ENCODE data around the gene PFDN1. TPM values are rescaled to one million over a fixed set of nuclear protein-coding genes. Genes with fewer than 3 reads are reported as not detected.

The PFDN1 gene
- total RNA-seq, 1 experiment from 2014 or later = 54.4 TPM

DNA sequence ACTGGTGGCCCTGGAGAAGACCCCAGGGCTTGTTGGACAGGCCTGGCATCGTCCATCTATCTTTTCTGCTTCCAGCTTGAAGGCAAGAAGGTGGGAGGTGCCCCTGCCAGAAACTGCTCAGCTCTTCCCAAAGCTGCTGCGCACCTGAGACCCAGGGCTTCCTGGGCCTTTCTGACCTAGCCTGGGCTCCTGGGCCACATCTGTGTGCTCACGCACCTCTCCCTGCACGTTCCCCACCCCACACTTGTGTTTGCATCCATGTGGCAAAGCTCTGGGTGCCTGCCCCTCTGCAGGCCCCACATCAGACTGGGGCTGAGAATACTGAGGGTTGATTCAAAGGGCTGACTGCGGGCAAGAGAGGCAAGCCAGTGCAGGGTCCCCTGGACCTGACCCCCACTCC is 63.4 kb downstream of the PFDN1 start:
- peak; percentile 10 for ATAC-seq
- TF ChIP-seq TCF7L2 (IDR thresholded peaks at IDR 0.05; ENCODE audit: low read depth, low read length) (no peak), POLR2AphosphoS5 (IDR thresholded peaks at IDR 0.05; ENCODE audit: low read depth, low read length) (no peak), SIN3A (IDR thresholded peaks at IDR 0.05; ENCODE audit: borderline replicate concordance, insufficient read depth, low read depth, low read length) (no peak)
- TF ChIP-seq, protein P1, sequence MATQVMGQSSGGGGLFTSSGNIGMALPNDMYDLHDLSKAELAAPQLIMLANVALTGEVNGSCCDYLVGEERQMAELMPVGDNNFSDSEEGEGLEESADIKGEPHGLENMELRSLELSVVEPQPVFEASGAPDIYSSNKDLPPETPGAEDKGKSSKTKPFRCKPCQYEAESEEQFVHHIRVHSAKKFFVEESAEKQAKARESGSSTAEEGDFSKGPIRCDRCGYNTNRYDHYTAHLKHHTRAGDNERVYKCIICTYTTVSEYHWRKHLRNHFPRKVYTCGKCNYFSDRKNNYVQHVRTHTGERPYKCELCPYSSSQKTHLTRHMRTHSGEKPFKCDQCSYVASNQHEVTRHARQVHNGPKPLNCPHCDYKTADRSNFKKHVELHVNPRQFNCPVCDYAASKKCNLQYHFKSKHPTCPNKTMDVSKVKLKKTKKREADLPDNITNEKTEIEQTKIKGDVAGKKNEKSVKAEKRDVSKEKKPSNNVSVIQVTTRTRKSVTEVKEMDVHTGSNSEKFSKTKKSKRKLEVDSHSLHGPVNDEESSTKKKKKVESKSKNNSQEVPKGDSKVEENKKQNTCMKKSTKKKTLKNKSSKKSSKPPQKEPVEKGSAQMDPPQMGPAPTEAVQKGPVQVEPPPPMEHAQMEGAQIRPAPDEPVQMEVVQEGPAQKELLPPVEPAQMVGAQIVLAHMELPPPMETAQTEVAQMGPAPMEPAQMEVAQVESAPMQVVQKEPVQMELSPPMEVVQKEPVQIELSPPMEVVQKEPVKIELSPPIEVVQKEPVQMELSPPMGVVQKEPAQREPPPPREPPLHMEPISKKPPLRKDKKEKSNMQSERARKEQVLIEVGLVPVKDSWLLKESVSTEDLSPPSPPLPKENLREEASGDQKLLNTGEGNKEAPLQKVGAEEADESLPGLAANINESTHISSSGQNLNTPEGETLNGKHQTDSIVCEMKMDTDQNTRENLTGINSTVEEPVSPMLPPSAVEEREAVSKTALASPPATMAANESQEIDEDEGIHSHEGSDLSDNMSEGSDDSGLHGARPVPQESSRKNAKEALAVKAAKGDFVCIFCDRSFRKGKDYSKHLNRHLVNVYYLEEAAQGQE (IDR thresholded peaks at IDR 0.05; ENCODE audit: insufficient read depth in 1 of 2, low read depth in 2 of 2, low read length in 1 of 2) = no peak
- TF ChIP-seq, protein P2, sequence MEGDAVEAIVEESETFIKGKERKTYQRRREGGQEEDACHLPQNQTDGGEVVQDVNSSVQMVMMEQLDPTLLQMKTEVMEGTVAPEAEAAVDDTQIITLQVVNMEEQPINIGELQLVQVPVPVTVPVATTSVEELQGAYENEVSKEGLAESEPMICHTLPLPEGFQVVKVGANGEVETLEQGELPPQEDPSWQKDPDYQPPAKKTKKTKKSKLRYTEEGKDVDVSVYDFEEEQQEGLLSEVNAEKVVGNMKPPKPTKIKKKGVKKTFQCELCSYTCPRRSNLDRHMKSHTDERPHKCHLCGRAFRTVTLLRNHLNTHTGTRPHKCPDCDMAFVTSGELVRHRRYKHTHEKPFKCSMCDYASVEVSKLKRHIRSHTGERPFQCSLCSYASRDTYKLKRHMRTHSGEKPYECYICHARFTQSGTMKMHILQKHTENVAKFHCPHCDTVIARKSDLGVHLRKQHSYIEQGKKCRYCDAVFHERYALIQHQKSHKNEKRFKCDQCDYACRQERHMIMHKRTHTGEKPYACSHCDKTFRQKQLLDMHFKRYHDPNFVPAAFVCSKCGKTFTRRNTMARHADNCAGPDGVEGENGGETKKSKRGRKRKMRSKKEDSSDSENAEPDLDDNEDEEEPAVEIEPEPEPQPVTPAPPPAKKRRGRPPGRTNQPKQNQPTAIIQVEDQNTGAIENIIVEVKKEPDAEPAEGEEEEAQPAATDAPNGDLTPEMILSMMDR (IDR thresholded peaks at IDR 0.05) = no peak

DNA sequence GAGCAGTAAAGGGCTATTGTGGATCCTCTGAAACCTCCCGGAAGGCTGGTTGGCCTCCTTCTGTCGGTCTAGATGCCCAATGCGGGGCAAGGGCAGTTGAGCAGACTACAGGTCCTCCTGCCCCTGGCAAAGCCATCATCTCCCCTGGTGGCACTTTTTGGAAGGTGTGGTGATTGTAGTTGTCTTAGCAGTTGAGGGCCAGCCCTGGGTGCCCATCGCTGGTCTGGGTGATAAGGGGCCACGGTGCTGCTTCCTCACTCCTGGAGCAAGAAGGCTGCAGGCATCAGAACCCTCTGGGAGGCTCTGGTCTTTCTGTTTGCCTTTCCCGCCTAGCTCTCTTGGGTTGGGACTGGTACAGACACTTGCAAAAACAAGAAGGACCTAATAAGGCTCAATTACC is 64.1 kb downstream of the PFDN1 start:
- intact Hi-C loops (cut with micrococcal nuclease; ENCODE audit: unreplicated experiment) = no loop called here
- TF ChIP-seq POLR2AphosphoS5 (IDR thresholded peaks at IDR 0.05; ENCODE audit: low read depth, low read length) (no peak), SIN3A (IDR thresholded peaks at IDR 0.05; ENCODE audit: borderline replicate concordance, insufficient read depth, low read depth, low read length) (no peak), TCF7L2 (IDR thresholded peaks at IDR 0.05; ENCODE audit: low read depth, low read length) (no peak)
- TF ChIP-seq, protein P1 (IDR thresholded peaks at IDR 0.05; ENCODE audit: insufficient read depth in 1 of 2, low read depth in 2 of 2, low read length in 1 of 2) = no peak
- TF ChIP-seq, protein P2 (IDR thresholded peaks at IDR 0.05) = no peak
- POLR2A ChIA-PET = no interaction called here

More for the DNA sequence above, 63.4 kb downstream of the PFDN1 start:
- POLR2A ChIA-PET = no interaction called here
- intact Hi-C loops (cut with micrococcal nuclease; ENCODE audit: unreplicated experiment) (no loop called here), in situ Hi-C loops (cut with HindIII; ENCODE audit: low pct_unique_long_range_greater_than_20kb, low sequenced_read_pairs) (no loop called here)
- no peak for DNase-seq (ENCODE audit: low read depth, low spot score)
- no peaks in the 10 kb centered on the region for H3K27me3 ChIP-seq (ENCODE audit: control insufficient read depth, insufficient read depth, low read length)
- no peaks in the 10 kb centered on the region for H3K36me3 ChIP-seq (ENCODE audit: control insufficient read depth, insufficient read depth, low read length)
- peaks cover 20% of the 10 kb centered on the region for H3K4me1 ChIP-seq (ENCODE audit: control insufficient read depth, insufficient read depth, low read length)
- BruUV-seq (replicated peaks) = no TSS peak
- H3K9me3 ChIP-seq (ENCODE audit: control insufficient read depth, insufficient read depth, low read depth, low read length) = no peaks in the 10 kb centered on the region
- no peak overlapping the region for H3K4me3 ChIP-seq (ENCODE audit: low read depth in 2 of 2, low read length in 2 of 2)
- CTCF ChIA-PET = interaction anchor here (0.6 to 2.3 kb wide), 10 partner anchors 9 to 163 kb away, joined by 3 to 20 read pairs (median 4); partner anchors contain the start of gene HBEGF
- no peak overlapping the region for H3K27ac ChIP-seq (ENCODE audit: low read length)

More for the DNA sequence above, 64.1 kb downstream of the PFDN1 start:
- DNase-seq (ENCODE audit: low read depth, low spot score) (no peak), ATAC-seq (no peak)
- H3K27ac ChIP-seq (ENCODE audit: low read length) = no peak overlapping the region
- CTCF ChIA-PET = no interaction called here
- no peaks in the 10 kb centered on the region for H3K27me3 ChIP-seq (ENCODE audit: control insufficient read depth, insufficient read depth, low read length)
- H3K9me3 ChIP-seq (ENCODE audit: control insufficient read depth, insufficient read depth, low read depth, low read length) = no peaks in the 10 kb centered on the region
- H3K4me1 ChIP-seq (ENCODE audit: control insufficient read depth, insufficient read depth, low read length) = peaks cover 20% of the 10 kb centered on the region
- BruUV-seq (replicated peaks) = no TSS peak
- no peaks in the 10 kb centered on the region for H3K36me3 ChIP-seq (ENCODE audit: control insufficient read depth, insufficient read depth, low read length)
- in situ Hi-C loops (cut with HindIII; ENCODE audit: low pct_unique_long_range_greater_than_20kb, low sequenced_read_pairs) = no loop called here
- no peak overlapping the region for H3K4me3 ChIP-seq (ENCODE audit: low read depth in 2 of 2, low read length in 2 of 2)
